Endothelial cell of umbilical vein (primary cell): ENCODE data around the gene TSC22D1. TPM values are rescaled to one million over a fixed set of nuclear protein-coding genes. Genes with fewer than 3 reads are reported as not detected.

Experiments used
- BruUV-seq: library from RNA; stranded (reverse); fragments of 400-500 nt; replicated peaks from 2 replicates; lab custom pipeline; 2021; lab: Mats Ljungman, UMichigan
- CTCF ChIA-PET: fragments of 300-600, 350-600 bp; sonication (Branson Sonifier 250); formaldehyde crosslinking; loops from one replicate; lab custom pipeline; 2021; ENCODE audit warnings: antibody characterized with exemption, inconsistent platforms; lab: Charles Lee
- POLR2A ChIA-PET: fragments of 300-600, 350-600 bp; sonication (Branson Sonifier 250); formaldehyde crosslinking; loops from one replicate; lab custom pipeline; 2021; ENCODE audit warnings: antibody characterized with exemption, inconsistent platforms; lab: Charles Lee
- DNase-seq: peaks from one replicate; pipeline ENCODE4 v3.0.0-alpha.2; 2011; ENCODE audit warnings: low read depth, low spot score
- FAIRE-seq: peaks from 2 replicates; lab custom pipeline; 2011; peaks lifted over from hg19 to GRCh38; lab: Jason Lieb, UNC
- H2AFZ ChIP-seq: 2 replicates; pipeline ENCODE4 v1.6.0; 2012; ENCODE audit warnings: low read depth, low read length, control low read depth, inconsistent platforms
- H3K27ac ChIP-seq: 2 replicates; pipeline ENCODE4 v1.5.1; 2011; ENCODE audit warnings: low read depth, mild to moderate bottlenecking, control low read depth, low read length, moderate library complexity; ENCODE audit not compliant: insufficient read depth
- H3K27me3 ChIP-seq, 2 experiments: 2 replicates each; pipeline versions ENCODE4 v1.6.0 to v1.6.1; 2011; ENCODE audit warnings: low read length in 2 of 2, mixed read lengths in 1 of 2; ENCODE audit not compliant: control insufficient read depth in 2 of 2, insufficient read depth in 2 of 2
- H3K36me3 ChIP-seq, 2 experiments: 2 replicates in 1 of 2; 3 replicates in 1 of 2; pipeline ENCODE4 v1.5.1; 2011; ENCODE audit warnings: low read length in 2 of 2, mild to moderate bottlenecking in 1 of 2, moderate library complexity in 1 of 2; ENCODE audit not compliant: control insufficient read depth in 2 of 2, insufficient read depth in 2 of 2; ENCODE audit errors: extremely low read depth in 1 of 2
- H3K4me1 ChIP-seq: 3 replicates; pipeline ENCODE4 v1.5.1; 2011; ENCODE audit warnings: mild to moderate bottlenecking, low read length; ENCODE audit not compliant: control insufficient read depth, insufficient read depth; ENCODE audit errors: extremely low read depth
- H3K4me2 ChIP-seq: 2 replicates; pipeline ENCODE4 v1.6.1; 2011; ENCODE audit warnings: low read length, control low read depth, mixed read lengths; ENCODE audit not compliant: insufficient read depth
- H3K4me3 ChIP-seq, 3 experiments: fragments of 200-600 bp in 1 of 3; sonication (generic), shearing (Covaris generic) in 1 of 3; replicated peaks in 1 of 3; 2 replicates each; pipeline ENCODE4 v1.5.1; 2011 to 2016; ENCODE audit warnings: control low read depth in 3 of 3, low read length in 3 of 3, mild to moderate bottlenecking in 2 of 3, inconsistent platforms in 1 of 3, low read depth in 1 of 3, moderate library complexity in 1 of 3; ENCODE audit not compliant: insufficient read depth in 1 of 3
- H3K79me2 ChIP-seq: 2 replicates; pipeline ENCODE4 v1.6.0; 2012; ENCODE audit warnings: low read length, inconsistent platforms; ENCODE audit not compliant: control insufficient read depth, insufficient read depth
- H3K9ac ChIP-seq: replicated peaks from 2 replicates; pipeline ENCODE3; 2011; ENCODE audit warnings: low read length, control low read depth; ENCODE audit not compliant: insufficient read depth; ENCODE audit errors: extremely low read depth
- H3K9me1 ChIP-seq: replicated peaks from 3 replicates; pipeline ENCODE4 v1.6.0; 2011; ENCODE audit warnings: mild to moderate bottlenecking, low read length; ENCODE audit not compliant: control insufficient read depth, insufficient read depth; ENCODE audit errors: extremely low read depth
- H3K9me3 ChIP-seq: replicated peaks from 2 replicates; pipeline ENCODE4 v1.5.1; 2012; ENCODE audit warnings: low read length, inconsistent platforms; ENCODE audit not compliant: control insufficient read depth, insufficient read depth
- H4K20me1 ChIP-seq: replicated peaks from 2 replicates; pipeline ENCODE3; 2011; ENCODE audit warnings: mild to moderate bottlenecking, low read length; ENCODE audit not compliant: control insufficient read depth, insufficient read depth; ENCODE audit errors: extremely low read depth
- EZH2 ChIP-seq: IDR thresholded peaks from 2 replicates; pipeline ENCODE4 v1.6.1; 2012; ENCODE audit warnings: borderline replicate concordance, low read depth, mild to moderate bottlenecking, moderate library complexity, low read length, inconsistent platforms; ENCODE audit not compliant: severe bottlenecking
- FOS ChIP-seq: IDR thresholded peaks from 2 replicates; pipeline ENCODE4 v1.6.1; 2011; ENCODE audit warnings: mild to moderate bottlenecking, low read length, moderate library complexity, borderline replicate concordance; ENCODE audit not compliant: insufficient read depth
- GATA2 ChIP-seq: IDR thresholded peaks from 2 replicates; pipeline ENCODE4 v1.7.0; 2011; ENCODE audit warnings: low read depth, mild to moderate bottlenecking, moderate library complexity, mixed read lengths, low read length; ENCODE audit not compliant: insufficient read length, insufficient read depth
- JUN ChIP-seq: IDR thresholded peaks from 2 replicates; pipeline ENCODE4 v1.6.1; 2011; ENCODE audit warnings: borderline replicate concordance, low read depth; ENCODE audit not compliant: insufficient read length, insufficient read depth
- POLR2A ChIP-seq: IDR thresholded peaks from 2 replicates; pipeline ENCODE4 v1.6.1; 2012; ENCODE audit warnings: low read depth, mild to moderate bottlenecking, control low read depth, low read length
- POLR2AphosphoS5 ChIP-seq: IDR thresholded peaks from 2 replicates; pipeline ENCODE4 v1.6.1; 2012; ENCODE audit warnings: low read depth, mild to moderate bottlenecking, control low read depth, low read length, moderate library complexity; ENCODE audit not compliant: insufficient read depth
- dilution Hi-C: fragments of 300-500 bp; cut with MboI; formaldehyde crosslinking; loops from one replicate; pipeline ENCODE4 v1.15.0; 2019; ENCODE audit warnings: low sequenced_read_pairs; ENCODE audit not compliant: extremely low pct_ligation_motif_present
- intact Hi-C: fragments of 100-400 bp; cut with micrococcal nuclease; formaldehyde crosslinking; loops from one replicate; pipeline ENCODE4 v1.10.0; 2022
- polyA plus RNA-seq, 4 experiments: library from polyadenylated mRNA; depleted of rRNA in 3 of 4; stranded (reverse) in 3 of 4; unstranded in 1 of 4; fragments of >200 nt; gene quantifications; 2 replicates each; pipeline versions ENCODE4 v1.2.1 to v1.2.3, GENCODE V29; 2011 to 2012; ENCODE audit warnings: missing spikeins in 1 of 4
- total RNA-seq: library from RNA; stranded (reverse); gene quantifications from 2 replicates; pipeline ENCODE4 v1.2.3, GENCODE V29; 2021
- TF ChIP-seq, protein P1 (sequence below): IDR thresholded peaks from 2 replicates; pipeline ENCODE4 v1.6.1; 2011; ENCODE audit not compliant: insufficient read depth, insufficient read length
- TF ChIP-seq, protein P2 (sequence below), 2 donors: IDR thresholded peaks; 1 replicate in 1 of 2; 2 replicates in 1 of 2; pipeline ENCODE4 v1.5.1; 2011; ENCODE audit warnings: low read length in 2 of 2, mild to moderate bottlenecking in 2 of 2, moderate library complexity in 2 of 2, control low read depth in 1 of 2, inconsistent platforms in 1 of 2, low read depth in 1 of 2; ENCODE audit not compliant: insufficient read depth in 1 of 2; ENCODE audit errors: extremely low read depth in 1 of 2

TSC22D1 gene
- total and polyA plus RNA-seq, 2 donors (not counting 3 experiments of a cell fraction or from before 2014, with no cell fraction given), result 47.7 to 51.8 TPM

DNA sequence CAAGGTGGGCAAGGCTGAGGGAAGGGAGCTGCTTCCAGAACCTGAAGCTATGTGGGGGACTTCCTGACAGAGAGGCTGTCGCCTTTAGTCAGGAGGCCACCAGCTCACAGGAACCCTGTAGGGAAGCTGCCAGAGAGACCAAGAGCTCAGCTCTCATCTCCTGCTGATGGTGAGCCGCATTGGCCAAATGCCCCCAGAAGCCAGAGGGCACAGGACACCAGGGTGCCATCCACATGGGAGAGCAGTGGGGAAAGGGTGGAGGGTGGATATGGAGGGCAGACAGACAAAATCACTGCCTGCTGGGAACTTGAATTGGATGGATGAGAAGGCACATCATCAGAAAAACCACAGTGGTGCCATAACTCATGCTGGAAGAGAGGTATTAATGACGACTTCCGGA is 166.5 kb downstream of the TSC22D1 start:
- FAIRE-seq, result no peak
- Histone ChIP-seq H2AFZ (no peak overlapping the region), H3K9ac (no peak overlapping the region), H3K27ac (no peak overlapping the region), H3K9me3 (no peaks in the 10 kb centered on the region), H3K4me2 (no peak overlapping the region), H3K79me2 (no peaks in the 10 kb centered on the region), H3K27me3 (no peaks in the 10 kb centered on the region), H4K20me1 (no peaks in the 10 kb centered on the region), H3K36me3 (no peaks in the 10 kb centered on the region), H3K9me1 (no peaks in the 10 kb centered on the region), H3K4me3 (no peak overlapping the region), H3K4me1 (peaks cover 7% of the 10 kb centered on the region)
- no TSS peak for BruUV-seq
- CTCF ChIA-PET, result no interaction called here
- DNase-seq, result no peak
- intact Hi-C loops (no loop called here), dilution Hi-C loops (no loop called here)
- POLR2A ChIA-PET, result no interaction called here
- TF ChIP-seq, protein P1, sequence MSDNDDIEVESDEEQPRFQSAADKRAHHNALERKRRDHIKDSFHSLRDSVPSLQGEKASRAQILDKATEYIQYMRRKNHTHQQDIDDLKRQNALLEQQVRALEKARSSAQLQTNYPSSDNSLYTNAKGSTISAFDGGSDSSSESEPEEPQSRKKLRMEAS, result no peak
- TF ChIP-seq JUN (no peak), GATA2 (no peak), EZH2 (no peak), POLR2A (no peak), FOS (no peak), POLR2AphosphoS5 (no peak)
- TF ChIP-seq, protein P2, sequence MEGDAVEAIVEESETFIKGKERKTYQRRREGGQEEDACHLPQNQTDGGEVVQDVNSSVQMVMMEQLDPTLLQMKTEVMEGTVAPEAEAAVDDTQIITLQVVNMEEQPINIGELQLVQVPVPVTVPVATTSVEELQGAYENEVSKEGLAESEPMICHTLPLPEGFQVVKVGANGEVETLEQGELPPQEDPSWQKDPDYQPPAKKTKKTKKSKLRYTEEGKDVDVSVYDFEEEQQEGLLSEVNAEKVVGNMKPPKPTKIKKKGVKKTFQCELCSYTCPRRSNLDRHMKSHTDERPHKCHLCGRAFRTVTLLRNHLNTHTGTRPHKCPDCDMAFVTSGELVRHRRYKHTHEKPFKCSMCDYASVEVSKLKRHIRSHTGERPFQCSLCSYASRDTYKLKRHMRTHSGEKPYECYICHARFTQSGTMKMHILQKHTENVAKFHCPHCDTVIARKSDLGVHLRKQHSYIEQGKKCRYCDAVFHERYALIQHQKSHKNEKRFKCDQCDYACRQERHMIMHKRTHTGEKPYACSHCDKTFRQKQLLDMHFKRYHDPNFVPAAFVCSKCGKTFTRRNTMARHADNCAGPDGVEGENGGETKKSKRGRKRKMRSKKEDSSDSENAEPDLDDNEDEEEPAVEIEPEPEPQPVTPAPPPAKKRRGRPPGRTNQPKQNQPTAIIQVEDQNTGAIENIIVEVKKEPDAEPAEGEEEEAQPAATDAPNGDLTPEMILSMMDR (IDR thresholded peaks at IDR 0.05; ENCODE audit: extremely low read depth in 1 of 2, insufficient read depth in 1 of 2, low read depth in 1 of 2, low read length in 2 of 2), result no peak
